ENCODE measurements around the gene RHEB. TPM values are rescaled to one million over a fixed set of nuclear protein-coding genes. Genes with fewer than 3 reads are reported as not detected.
A peak's percentile ranks its signal among the peaks of the same experiment; 100 is the strongest.

Gene RHEB
- total and polyA plus RNA-seq, 2 of the 13 experiments (the other 11 are each of a cell fraction or from before 2014, with no cell fraction given) = 55.0 to 77.6 TPM

- TF ChIP-seq, protein P1, sequence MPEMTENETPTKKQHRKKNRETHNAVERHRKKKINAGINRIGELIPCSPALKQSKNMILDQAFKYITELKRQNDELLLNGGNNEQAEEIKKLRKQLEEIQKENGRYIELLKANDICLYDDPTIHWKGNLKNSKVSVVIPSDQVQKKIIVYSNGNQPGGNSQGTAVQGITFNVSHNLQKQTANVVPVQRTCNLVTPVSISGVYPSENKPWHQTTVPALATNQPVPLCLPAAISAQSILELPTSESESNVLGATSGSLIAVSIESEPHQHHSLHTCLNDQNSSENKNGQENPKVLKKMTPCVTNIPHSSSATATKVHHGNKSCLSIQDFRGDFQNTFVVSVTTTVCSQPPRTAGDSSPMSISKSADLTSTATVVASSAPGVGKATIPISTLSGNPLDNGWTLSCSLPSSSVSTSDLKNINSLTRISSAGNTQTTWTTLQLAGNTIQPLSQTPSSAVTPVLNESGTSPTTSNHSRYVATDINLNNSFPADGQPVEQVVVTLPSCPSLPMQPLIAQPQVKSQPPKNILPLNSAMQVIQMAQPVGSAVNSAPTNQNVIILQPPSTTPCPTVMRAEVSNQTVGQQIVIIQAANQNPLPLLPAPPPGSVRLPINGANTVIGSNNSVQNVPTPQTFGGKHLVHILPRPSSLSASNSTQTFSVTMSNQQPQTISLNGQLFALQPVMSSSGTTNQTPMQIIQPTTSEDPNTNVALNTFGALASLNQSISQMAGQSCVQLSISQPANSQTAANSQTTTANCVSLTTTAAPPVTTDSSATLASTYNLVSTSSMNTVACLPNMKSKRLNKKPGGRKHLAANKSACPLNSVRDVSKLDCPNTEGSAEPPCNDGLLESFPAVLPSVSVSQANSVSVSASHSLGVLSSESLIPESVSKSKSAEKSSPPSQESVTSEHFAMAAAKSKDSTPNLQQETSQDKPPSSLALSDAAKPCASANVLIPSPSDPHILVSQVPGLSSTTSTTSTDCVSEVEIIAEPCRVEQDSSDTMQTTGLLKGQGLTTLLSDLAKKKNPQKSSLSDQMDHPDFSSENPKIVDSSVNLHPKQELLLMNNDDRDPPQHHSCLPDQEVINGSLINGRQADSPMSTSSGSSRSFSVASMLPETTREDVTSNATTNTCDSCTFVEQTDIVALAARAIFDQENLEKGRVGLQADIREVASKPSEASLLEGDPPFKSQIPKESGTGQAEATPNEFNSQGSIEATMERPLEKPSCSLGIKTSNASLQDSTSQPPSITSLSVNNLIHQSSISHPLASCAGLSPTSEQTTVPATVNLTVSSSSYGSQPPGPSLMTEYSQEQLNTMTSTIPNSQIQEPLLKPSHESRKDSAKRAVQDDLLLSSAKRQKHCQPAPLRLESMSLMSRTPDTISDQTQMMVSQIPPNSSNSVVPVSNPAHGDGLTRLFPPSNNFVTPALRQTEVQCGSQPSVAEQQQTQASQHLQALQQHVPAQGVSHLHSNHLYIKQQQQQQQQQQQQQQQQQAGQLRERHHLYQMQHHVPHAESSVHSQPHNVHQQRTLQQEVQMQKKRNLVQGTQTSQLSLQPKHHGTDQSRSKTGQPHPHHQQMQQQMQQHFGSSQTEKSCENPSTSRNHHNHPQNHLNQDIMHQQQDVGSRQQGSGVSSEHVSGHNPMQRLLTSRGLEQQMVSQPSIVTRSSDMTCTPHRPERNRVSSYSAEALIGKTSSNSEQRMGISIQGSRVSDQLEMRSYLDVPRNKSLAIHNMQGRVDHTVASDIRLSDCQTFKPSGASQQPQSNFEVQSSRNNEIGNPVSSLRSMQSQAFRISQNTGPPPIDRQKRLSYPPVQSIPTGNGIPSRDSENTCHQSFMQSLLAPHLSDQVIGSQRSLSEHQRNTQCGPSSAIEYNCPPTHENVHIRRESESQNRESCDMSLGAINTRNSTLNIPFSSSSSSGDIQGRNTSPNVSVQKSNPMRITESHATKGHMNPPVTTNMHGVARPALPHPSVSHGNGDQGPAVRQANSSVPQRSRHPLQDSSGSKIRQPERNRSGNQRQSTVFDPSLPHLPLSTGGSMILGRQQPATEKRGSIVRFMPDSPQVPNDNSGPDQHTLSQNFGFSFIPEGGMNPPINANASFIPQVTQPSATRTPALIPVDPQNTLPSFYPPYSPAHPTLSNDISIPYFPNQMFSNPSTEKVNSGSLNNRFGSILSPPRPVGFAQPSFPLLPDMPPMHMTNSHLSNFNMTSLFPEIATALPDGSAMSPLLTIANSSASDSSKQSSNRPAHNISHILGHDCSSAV (CRISPR knock-in tag; IDR thresholded peaks at IDR 0.05; ENCODE audit: borderline replicate concordance) = no peak
- TF ChIP-seq ZNF788 (CRISPR knock-in tag; IDR thresholded peaks at IDR 0.05; ENCODE audit: borderline replicate concordance) (no peak), ZNF737 (CRISPR knock-in tag; IDR thresholded peaks at IDR 0.05; ENCODE audit: borderline replicate concordance) (no peak), MEIS2 (CRISPR knock-in tag; IDR thresholded peaks at IDR 0.05) (0 out of 2 replicates have a peak, but pooled peaks have one; percentile 9), ZFP82 (CRISPR knock-in tag; IDR thresholded peaks at IDR 0.05; ENCODE audit: borderline replicate concordance) (0 out of 2 replicates have a peak, but pooled peaks have one; percentile 37), ZNF382 (CRISPR knock-in tag; IDR thresholded peaks at IDR 0.05; ENCODE audit: borderline replicate concordance) (no peak), ZBTB44 (CRISPR knock-in tag; IDR thresholded peaks at IDR 0.05) (no peak), CBX1 (IDR thresholded peaks at IDR 0.05; ENCODE audit: low read depth) (peak; percentile 4), SNAI1 (CRISPR knock-in tag; IDR thresholded peaks at IDR 0.05; ENCODE audit: borderline replicate concordance) (no peak), AGO2 (optimal IDR thresholded peaks at IDR 0.05; ENCODE audit: low read depth, low read length) (peak; percentile 37), ZNF670 (CRISPR knock-in tag; IDR thresholded peaks at IDR 0.05; ENCODE audit: borderline replicate concordance) (no peak)
- TF ChIP-seq, protein P2, sequence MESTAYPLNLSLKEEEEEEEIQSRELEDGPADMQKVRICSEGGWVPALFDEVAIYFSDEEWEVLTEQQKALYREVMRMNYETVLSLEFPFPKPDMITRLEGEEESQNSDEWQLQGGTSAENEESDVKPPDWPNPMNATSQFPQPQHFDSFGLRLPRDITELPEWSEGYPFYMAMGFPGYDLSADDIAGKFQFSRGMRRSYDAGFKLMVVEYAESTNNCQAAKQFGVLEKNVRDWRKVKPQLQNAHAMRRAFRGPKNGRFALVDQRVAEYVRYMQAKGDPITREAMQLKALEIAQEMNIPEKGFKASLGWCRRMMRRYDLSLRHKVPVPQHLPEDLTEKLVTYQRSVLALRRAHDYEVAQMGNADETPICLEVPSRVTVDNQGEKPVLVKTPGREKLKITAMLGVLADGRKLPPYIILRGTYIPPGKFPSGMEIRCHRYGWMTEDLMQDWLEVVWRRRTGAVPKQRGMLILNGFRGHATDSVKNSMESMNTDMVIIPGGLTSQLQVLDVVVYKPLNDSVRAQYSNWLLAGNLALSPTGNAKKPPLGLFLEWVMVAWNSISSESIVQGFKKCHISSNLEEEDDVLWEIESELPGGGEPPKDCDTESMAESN (CRISPR knock-in tag; conservative IDR thresholded peaks at IDR 0.05) = no peak
Observed at GRCh38 chr7:151520419-151521261, 945 bp upstream of the RHEB start (continued).

Measured in HepG2 (cell line).